HepG2 (cell line): ENCODE results near the gene SPTB. TPM values are rescaled to one million over a fixed set of nuclear protein-coding genes. Genes with fewer than 3 reads are reported as not detected.

Source experiments
- ATAC-seq: fragments of 200-7000 bp; cut with Tn5 transposase; 3 replicates; pipeline ENCODE4 v1.9.1; 2020; ENCODE audit warnings: mild to moderate bottlenecking, moderate library complexity
- BruUV-seq: library from RNA; stranded (reverse); fragments of 400-500 nt; replicated peaks from 2 replicates; lab custom pipeline; 2021; lab: Mats Ljungman, UMichigan
- CTCF ChIA-PET: fragments of 300-600 bp; formaldehyde crosslinking; extraction: SDS; loops from one replicate; lab custom pipeline; 2021; ENCODE audit warnings: low total read pairs, inconsistent platforms, low intra/inter-chr PET ratio; lab: Yijun Ruan, JAX
- POLR2A ChIA-PET: fragments of 350-600 bp; sonication (Branson Sonifier 250); formaldehyde crosslinking; loops from one replicate; lab custom pipeline; 2020; ENCODE audit warnings: antibody characterized with exemption, inconsistent platforms; lab: Yijun Ruan, JAX
- DNase-seq: peaks from one replicate; pipeline ENCODE4 v3.0.0-alpha.2; 2015; ENCODE audit warnings: low spot score
- FAIRE-seq: peaks from 3 replicates; lab custom pipeline; 2011; peaks lifted over from hg19 to GRCh38; lab: Jason Lieb, UNC
- H2AFZ ChIP-seq: one replicate; pipeline ENCODE4 v1.6.1; 2011; ENCODE audit warnings: low read length, inconsistent platforms
- H3K27ac ChIP-seq: fragments of 300-600 bp; 3 replicates; pipeline ENCODE4 v1.8.0; 2011; ENCODE audit warnings: mixed run types, mild to moderate bottlenecking, mixed read lengths, low read length, inconsistent platforms; ENCODE audit not compliant: insufficient read depth; ENCODE audit errors: extremely low read length
- H3K27me3 ChIP-seq, 2 experiments: fragments of 200-600 bp in 1 of 2; 2 replicates in 1 of 2; 3 replicates in 1 of 2; pipeline versions ENCODE4 v1.6.0 to v1.8.0; 2011; ENCODE audit warnings: low read length in 2 of 2, mild to moderate bottlenecking in 2 of 2, moderate library complexity in 2 of 2, inconsistent platforms in 1 of 2; ENCODE audit not compliant: insufficient read depth in 2 of 2, control insufficient read depth in 1 of 2
- H3K36me3 ChIP-seq, 2 experiments: fragments of 200-600 bp in 1 of 2; replicated peaks in 1 of 2; 2 replicates in 1 of 2; 3 replicates in 1 of 2; pipeline versions ENCODE4 v1.5.1 to v1.8.0; 2011; ENCODE audit warnings: low read length in 2 of 2, inconsistent platforms in 1 of 2; ENCODE audit not compliant: insufficient read depth in 2 of 2, control insufficient read depth in 1 of 2
- H3K4me1 ChIP-seq: 2 replicates; pipeline ENCODE4 v1.5.1; 2012; ENCODE audit warnings: low read length, inconsistent platforms; ENCODE audit not compliant: insufficient read depth
- H3K4me2 ChIP-seq: 2 replicates; pipeline ENCODE4 v1.6.0; 2011; ENCODE audit warnings: low read depth, low read length, inconsistent platforms
- H3K4me3 ChIP-seq, 3 experiments: fragments of 200-600 bp in 1 of 3; sonication (generic), shearing (Covaris generic) in 1 of 3; replicated peaks in 1 of 3; 2 replicates each; pipeline ENCODE4 v1.5.1; 2011 to 2016; ENCODE audit warnings: low read length in 3 of 3, inconsistent platforms in 2 of 3, low read depth in 2 of 3, mild to moderate bottlenecking in 2 of 3, control low read depth in 1 of 3, mixed read lengths in 1 of 3; ENCODE audit not compliant: insufficient read depth in 1 of 3
- H3K79me2 ChIP-seq: one replicate; pipeline ENCODE4 v1.6.1; 2011; ENCODE audit warnings: low read length, inconsistent platforms; ENCODE audit not compliant: insufficient read depth
- H3K9ac ChIP-seq: 2 replicates; pipeline ENCODE4 v1.6.0; 2011; ENCODE audit warnings: mild to moderate bottlenecking, low read depth, low read length, inconsistent platforms; ENCODE audit not compliant: insufficient read depth
- H3K9me3 ChIP-seq: 2 replicates; pipeline ENCODE4 v1.5.1; 2012; ENCODE audit warnings: mild to moderate bottlenecking, low read length
- H4K20me1 ChIP-seq: 2 replicates; pipeline ENCODE4 v1.6.0; 2011; ENCODE audit warnings: inconsistent platforms, mild to moderate bottlenecking, low read length, moderate library complexity; ENCODE audit not compliant: insufficient read depth
- CEBPB ChIP-seq: IDR thresholded peaks from 2 replicates; pipeline ENCODE4 v1.6.1; 2011; ENCODE audit warnings: low read depth, low read length, improper control_type of control experiment, borderline replicate concordance
- DMAP1 ChIP-seq: IDR thresholded peaks from 2 replicates; pipeline ENCODE4 v1.6.1; 2016
- DPF2 ChIP-seq: sonication (generic); formaldehyde crosslinking; IDR thresholded peaks from 2 replicates; pipeline ENCODE4 v1.4.0; 2020; ENCODE audit warnings: mild to moderate bottlenecking, low read depth, missing genetic modification reagents, borderline replicate concordance
- LBX2 ChIP-seq: sonication (generic); formaldehyde crosslinking; IDR thresholded peaks from 2 replicates; pipeline ENCODE4 v1.5.0; 2020; ENCODE audit warnings: missing genetic modification reagents, mild to moderate bottlenecking, borderline replicate concordance
- NCOA5 ChIP-seq: sonication (generic); formaldehyde crosslinking; IDR thresholded peaks from 2 replicates; pipeline ENCODE4 v1.4.0; 2020; ENCODE audit warnings: missing genetic modification reagents
- ZSCAN25 ChIP-seq: sonication (generic); formaldehyde crosslinking; IDR thresholded peaks from 2 replicates; pipeline ENCODE4 v1.8.0; 2022; ENCODE audit warnings: mild to moderate bottlenecking, missing genetic modification reagents
- WGBS: methylation state at CpG from one replicate; pipeline ENCODE4 v1.1.6; 2017; ENCODE audit warnings: low lambda C conversion rate; 5-methylcytosine and 5-hydroxymethylcytosine counted together
- in situ Hi-C: cut with HindIII; loops from 2 replicates; pipeline ENCODE4 v1.10.0; 2017; ENCODE audit warnings: low pct_unique_long_range_greater_than_20kb; ENCODE audit not compliant: extremely low pct_ligation_motif_present
- intact Hi-C: fragments of 100-400 bp; cut with micrococcal nuclease; formaldehyde crosslinking; loops from one replicate; pipeline ENCODE4 v1.10.0; 2022; ENCODE audit not compliant: unreplicated experiment
- polyA plus RNA-seq, 8 experiments: library from polyadenylated mRNA; depleted of rRNA in 3 of 8; stranded (reverse) in 7 of 8; unstranded in 1 of 8; fragments of >200 nt; fragmentation: Illumina TruSeq in 4 of 8; extraction: Trizol in 4 of 8; gene quantifications; 2 replicates each; pipeline versions ENCODE4 v1.2.1 to v1.2.3, GENCODE V29; 2011 to 2016; ENCODE audit warnings: low read depth in 4 of 8, missing spikeins in 1 of 8, mixed read lengths in 1 of 8; ENCODE audit not compliant: insufficient read depth in 1 of 8
- total RNA-seq, 5 experiments: library from RNA; depleted of rRNA; stranded (reverse); fragments of >200 nt; fragmentation: Illumina TruSeq; extraction: Trizol; gene quantifications; 2 replicates each; pipeline ENCODE4 v1.2.3, GENCODE V29; 2016; ENCODE audit warnings: low read depth in 1 of 5

Gene SPTB
- total and polyA plus RNA-seq, 2 of the 13 experiments (the other 11 are each of a cell fraction or from before 2014, with no cell fraction given): 0.01 to 0.02 TPM

- TF ChIP-seq LBX2 (CRISPR knock-in tag) (no peak), DPF2 (CRISPR knock-in tag) (no peak), CEBPB (peak; percentile 56)
- no TSS peak for BruUV-seq
- no peaks in the 10 kb centered on the region for H4K20me1 ChIP-seq
- DNase-seq: no peak
- no peak overlapping the region for H3K4me3 ChIP-seq
- WGBS: 77% methylated on average over 5 of the region's 5 CpGs
- no peak overlapping the region for H3K27ac ChIP-seq
- H2AFZ ChIP-seq: no peak overlapping the region
- no peaks in the 10 kb centered on the region for H3K9me3 ChIP-seq
- no peak for ATAC-seq
- in situ Hi-C loops (no loop called here), intact Hi-C loops (no loop called here)
- no peak overlapping the region for H3K9ac ChIP-seq
- H3K36me3 ChIP-seq: peaks cover 10 to 14% of the 10 kb centered on the region in 2 experiments; a peak in 3 of 5 replicates
- H3K4me1 ChIP-seq: peaks cover 24% of the 10 kb centered on the region
- no peaks in the 10 kb centered on the region for H3K27me3 ChIP-seq
- FAIRE-seq: no peak
- no peaks in the 10 kb centered on the region for H3K79me2 ChIP-seq
- POLR2A ChIA-PET: no interaction called here
- CTCF ChIA-PET: no interaction called here
- no peak overlapping the region for H3K4me2 ChIP-seq
These were observed 150.2 kb downstream of the SPTB start for GRCh38 chr14:64729386-64730060.

GRCh38 chr14:64728856-64729255, 150.9 kb downstream of the SPTB start:
- Histone ChIP-seq H3K4me2 (no peak overlapping the region), H3K79me2 (no peaks in the 10 kb centered on the region), H2AFZ (no peak overlapping the region), H3K27me3 (no peaks in the 10 kb centered on the region), H3K36me3 (peaks cover 10 to 14% of the 10 kb centered on the region in 2 experiments; a peak in 3 of 5 replicates), H3K4me1 (peaks cover 31% of the 10 kb centered on the region), H4K20me1 (no peaks in the 10 kb centered on the region), H3K27ac (no peak overlapping the region), H3K4me3 (no peak overlapping the region), H3K9ac (no peak overlapping the region), H3K9me3 (no peaks in the 10 kb centered on the region)
- TF ChIP-seq NCOA5 (CRISPR knock-in tag) (no peak), ZSCAN25 (CRISPR knock-in tag) (no peak), DMAP1 (CRISPR knock-in tag) (no peak)
- intact Hi-C loops: no loop called here
- in situ Hi-C loops: no loop called here
- DNase-seq: no peak
- ATAC-seq: no peak
- ChIA-PET CTCF (no interaction called here), POLR2A (no interaction called here)
- BruUV-seq: no TSS peak
- WGBS: 99% methylated on average over 10 of the region's 10 CpGs
- no peak for FAIRE-seq
